Hematopoietic multipotent progenitor cell treated with erythropoietin and hydrocortisone succinate and interleukin-3 and kit ligand, for 17 days (in vitro differentiated cells): ENCODE measurements around the gene KLHL41.
"Not testable (repeated sequence)": the region's sequence is repeated elsewhere in the genome, so short reads cannot be mapped to it uniquely, and the experiment has no call there.

ENCODE experiments used
- DNase-seq: peaks from one replicate; pipeline ENCODE4 v3.0.0-alpha.2; 2015; ENCODE audit warnings: low spot score

Gene KLHL41

DNA sequence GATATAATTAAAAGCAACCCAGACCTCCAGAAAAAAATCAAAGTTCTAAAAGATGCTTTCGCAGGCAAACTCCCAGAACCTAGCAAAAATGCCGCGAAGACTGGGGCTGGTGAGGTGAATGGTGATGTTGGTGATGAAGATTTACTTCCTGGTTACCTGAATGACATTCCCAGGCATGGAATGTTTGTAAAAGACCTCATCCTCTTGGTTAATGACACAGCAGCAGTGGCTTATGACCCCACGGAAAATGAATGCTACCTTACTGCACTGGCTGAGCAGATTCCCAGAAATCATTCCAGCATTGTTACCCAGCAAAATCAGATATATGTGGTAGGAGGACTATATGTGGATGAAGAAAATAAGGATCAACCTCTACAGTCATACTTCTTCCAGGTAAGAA, 994 bp downstream of the KLHL41 start:
- no peak for DNase-seq

DNA sequence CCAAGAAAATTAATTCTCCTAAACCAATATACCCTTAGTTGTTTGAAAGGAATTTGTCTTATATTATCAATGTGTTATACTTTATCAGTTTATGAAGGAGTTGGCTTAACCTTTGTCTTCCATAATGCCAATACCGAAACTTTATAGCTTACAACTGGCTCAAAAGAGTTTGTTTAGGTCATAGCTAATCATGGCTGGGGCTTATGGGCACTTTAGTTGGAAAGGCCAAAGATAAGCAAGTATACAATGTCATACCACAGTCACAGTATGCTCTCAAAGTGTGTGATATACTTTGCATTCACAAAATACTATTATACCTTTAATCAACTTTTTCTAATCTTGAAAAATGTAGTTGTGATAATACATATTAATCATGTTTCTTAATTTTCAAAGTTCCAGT, 2.3 kb downstream of the KLHL41 start:
- no peak for DNase-seq

DNA sequence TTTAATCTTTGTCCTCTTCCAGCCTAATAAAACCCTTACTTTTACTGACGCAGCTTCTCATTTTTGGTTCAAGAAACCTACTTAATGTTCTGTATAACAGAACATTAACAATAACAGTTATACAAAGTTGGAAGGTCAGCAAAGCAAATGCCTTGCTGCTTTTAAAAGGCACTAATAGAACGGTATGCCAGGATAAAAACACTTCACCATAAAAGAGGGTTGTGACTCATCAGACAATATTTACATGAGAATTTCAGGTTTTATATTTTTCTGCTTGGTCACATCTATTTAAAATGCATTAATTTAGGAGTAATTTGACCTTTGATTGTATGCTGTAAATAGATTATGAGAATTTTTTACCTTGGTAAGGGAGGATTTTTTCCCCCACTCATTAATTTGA, 3.0 kb downstream of the KLHL41 start:
- DNase-seq = no peak

DNA sequence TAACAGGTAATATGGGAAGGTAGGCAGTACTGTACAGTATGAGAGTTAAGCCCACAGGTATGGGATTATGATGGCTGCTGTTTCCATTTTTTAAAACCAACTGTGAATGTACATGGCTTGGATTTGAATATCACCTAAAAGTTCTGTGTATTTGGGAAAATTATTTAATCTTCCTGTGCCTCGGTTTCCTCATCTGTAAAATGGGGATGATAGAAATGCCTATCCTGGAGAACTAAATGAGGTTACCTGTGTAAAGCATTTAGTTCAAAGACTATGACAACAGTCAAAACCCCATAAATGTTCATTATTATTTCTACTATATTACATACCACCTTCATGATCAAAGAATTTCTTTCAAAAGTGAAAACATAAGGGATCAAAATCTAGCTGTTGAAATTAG, 3.6 kb downstream of the KLHL41 start:
- no peak for DNase-seq

DNA sequence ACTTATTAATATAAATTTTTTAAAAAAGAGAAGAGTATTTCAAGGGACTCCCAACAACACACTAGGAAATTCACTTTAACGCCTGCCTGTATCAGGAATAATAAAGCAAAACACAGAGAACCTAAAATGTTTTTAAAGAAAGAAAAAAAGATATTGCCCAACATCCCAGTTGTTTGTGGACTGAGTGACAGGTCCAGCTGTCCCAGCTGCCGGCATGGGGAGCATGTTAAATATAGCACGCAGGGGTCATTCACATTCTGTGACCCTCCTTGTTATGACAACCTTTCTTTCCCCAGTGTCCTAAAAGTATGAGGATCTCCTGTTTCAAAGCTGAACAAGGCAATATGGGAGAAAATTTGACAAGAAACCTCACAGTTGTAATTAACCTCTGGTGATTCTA, 4.4 kb downstream of the KLHL41 start:
- no peak for DNase-seq

DNA sequence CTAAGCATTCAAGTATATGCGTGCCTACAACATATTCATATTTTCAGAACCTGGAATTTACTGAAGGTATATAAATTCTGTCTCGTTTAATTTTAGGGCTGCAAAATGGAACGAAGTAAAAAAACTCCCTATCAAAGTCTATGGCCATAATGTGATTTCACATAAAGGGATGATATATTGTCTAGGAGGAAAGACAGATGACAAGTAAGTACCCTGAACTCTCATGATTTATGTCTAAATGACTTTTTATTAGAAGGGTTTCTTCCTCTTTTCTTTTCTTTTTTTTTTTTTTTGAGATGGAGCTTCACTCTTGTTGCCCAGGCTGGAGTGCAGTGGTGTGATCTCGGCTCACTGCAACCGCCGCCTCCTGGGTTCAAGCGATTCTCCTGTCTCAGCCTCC, 5.3 kb downstream of the KLHL41 start:
- not testable (repeated sequence) for DNase-seq

DNA sequence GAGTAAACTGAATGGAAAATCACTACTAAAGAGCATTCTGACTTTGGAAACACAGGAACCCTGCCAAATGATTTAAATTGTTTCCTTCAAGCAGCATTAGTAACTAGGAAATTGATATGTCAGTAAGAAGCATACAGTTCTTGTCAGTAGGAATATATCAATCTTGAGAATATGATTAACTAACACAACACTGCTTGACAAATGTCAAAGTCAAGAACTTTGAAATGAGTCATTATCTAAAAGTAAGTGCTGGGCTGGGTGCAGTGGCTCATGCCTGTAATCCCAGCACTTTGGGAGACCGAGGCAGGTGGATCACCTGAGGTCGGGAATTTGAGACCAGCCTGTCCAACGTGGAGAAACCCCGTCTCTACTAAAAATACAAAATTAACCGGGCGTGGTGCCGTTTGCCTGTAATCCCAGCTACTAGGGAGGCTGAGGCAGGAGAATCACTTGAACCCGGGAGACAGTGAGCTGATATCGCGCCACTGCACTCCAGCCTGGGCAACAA, 7.0 kb downstream of the KLHL41 start:
- not testable (repeated sequence) for DNase-seq

DNA sequence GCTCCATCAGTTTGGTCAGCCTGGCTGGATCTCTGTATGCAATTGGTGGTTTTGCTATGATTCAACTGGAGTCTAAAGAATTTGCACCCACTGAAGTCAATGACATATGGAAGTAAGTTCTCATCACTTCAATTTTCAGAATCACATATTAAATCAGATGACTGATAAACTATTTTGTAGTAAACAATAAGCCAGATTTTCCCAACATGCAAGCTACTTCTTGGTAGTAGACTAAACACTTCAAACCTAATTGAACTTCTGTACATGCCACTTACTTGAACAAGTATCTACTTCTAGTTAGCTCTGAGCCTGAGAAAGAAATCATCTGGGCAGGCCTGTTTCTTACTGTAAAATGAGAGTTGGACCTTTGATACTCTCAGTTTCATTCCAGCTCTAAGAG, 11.4 kb downstream of the KLHL41 start:
- no peak for DNase-seq

DNA sequence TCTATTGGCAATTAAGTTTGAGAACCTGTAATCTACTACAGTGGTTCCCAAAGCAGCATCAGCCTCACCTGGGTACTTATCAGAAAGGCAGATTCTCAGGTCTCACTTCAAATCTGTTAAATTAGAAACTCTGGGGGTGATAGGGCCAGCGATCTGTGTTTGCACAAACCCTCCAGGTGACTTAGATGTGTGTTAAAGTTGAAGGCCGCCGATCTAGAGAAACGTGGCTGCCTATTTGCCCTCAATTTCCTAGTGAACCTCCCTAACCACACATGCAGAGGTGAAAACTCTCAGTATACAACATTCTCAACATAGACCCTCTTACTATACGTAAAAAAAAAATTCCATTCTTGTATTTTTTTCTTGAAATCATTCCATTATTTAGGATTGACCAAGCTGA, 14.2 kb downstream of the KLHL41 start:
- no peak for DNase-seq

DNA sequence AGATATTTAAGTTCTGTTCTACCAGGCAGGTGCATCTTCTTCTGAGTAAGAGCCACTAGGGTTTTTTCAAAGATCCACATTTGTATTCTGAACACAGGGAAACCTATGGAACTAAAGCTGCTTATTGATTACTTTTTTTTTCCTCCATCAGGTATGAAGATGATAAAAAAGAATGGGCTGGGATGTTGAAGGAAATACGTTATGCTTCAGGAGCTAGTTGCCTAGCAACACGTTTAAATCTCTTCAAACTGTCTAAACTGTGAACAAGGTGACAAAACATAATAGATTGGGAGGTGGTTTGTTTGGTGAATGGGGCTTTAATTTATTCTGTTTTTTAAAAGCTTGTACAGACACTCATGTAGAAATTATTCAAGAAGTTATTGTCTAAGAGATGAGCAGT, 15.9 kb downstream of the KLHL41 start:
- no peak for DNase-seq

DNA sequence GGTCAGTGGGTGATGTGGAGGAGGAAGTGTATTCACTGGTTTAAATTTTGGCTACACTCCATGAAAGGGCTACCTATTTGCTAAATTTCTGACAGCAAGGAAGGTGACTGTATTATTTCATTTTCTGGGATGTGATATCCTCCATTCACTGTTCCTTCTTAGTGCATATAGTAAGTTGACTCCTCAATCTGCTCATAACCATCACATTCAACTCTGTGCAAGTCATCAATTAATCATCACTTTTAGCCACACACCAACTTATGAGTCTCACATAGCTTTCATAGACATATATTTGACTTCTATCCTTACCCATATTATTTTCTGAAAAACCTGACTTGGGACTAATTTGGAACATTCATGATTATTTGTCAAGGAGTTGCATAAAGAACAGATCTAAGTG, 16.9 kb downstream of the KLHL41 start:
- no peak for DNase-seq

DNA sequence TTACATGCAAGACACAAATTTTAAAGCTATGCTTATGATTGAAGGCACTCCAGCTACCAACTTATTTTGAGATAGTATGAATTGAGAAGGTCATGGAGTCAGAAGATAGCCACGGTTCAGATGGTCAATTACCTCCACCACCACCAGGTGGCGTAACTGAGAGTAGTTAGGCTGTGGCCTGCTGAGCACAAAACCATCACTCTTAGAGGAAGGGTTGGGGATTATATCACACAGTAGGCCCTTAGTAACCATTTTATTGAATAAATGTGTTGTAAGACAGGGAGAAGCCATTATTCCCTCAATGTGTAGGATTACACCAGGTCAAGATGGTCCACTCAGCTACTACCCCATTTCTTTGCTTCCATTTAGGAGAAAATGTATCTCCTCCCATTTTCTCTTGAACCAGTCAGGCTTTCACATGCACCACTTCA, 18.8 kb downstream of the KLHL41 start:
- peak; percentile 80 for DNase-seq

DNA sequence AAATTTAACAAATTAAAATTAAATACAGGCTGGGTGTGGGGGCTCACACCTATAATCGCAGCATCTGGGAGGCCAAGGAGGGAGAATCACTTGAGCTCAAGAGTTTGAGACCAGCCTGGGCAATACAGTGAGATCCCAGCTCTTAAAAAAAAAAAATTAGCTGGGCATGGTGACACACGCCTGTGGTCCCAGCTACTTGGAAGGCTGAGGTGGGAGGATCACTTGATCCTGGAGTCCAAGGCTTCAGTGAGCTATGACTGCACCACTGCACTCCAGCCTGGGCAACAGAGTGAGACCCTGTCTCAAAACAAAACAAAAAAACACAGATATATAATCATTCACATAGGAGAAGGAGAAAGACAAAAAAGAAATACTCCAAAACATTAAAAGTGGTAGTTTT, 30.0 kb downstream of the KLHL41 start:
- DNase-seq = not testable (repeated sequence)

DNA sequence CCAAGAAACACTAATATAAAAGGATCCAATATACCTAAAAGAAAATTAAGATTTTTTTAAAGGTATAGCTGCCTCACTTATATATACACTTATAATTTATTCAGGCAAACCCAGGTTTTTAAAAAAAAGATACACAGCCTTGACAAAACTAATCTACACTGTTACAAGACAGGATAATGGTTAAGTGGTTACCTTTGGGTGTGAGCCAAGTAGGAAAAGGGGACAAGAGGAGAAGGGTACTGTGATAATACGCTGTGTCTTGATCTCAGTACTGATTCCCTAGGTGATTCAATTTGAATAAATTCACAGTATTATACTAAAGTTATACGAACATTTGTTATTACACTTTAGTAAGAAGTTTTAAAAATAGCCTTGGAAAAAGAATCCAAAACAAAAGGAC, 30.6 kb downstream of the KLHL41 start:
- no peak for DNase-seq

DNA sequence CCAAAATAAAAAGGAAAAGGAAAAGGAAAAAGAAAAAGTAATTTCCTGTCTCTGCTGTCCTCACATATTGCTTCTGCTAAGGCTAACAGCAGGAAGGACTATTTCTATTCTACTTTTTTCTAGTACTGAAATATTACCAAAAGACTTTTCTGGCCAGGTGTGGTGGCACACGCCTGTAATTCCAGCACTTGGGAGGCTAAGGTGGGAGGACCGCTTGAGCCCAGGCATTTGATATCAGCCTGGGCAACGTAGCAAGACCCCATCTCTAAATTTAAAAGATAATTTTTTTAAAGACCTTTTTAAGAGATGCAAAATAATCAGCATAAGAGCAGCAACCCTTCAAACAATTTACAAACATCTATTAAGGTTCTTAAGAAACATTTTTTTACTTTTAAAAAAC, 32.9 kb downstream of the KLHL41 start:
- no peak for DNase-seq

DNA sequence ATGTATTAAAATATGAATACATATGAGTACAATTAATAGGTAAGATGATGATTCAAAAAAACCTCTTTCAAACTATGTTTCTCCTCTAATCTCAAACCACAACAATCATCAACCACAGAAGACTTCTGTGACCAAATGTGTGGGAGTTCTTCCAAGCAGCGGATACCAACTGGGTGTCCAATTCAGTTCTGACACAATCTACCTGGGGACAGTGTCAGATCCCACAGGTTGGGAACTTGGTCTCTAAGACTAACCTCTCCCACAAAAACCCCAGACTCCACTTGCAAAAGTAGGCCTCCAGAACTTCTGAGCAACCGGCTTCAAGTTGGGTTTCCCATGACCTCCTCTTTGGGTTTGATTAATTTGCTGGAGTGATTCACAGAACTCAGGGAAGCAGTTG, 37.3 kb downstream of the KLHL41 start:
- DNase-seq = no peak

DNA sequence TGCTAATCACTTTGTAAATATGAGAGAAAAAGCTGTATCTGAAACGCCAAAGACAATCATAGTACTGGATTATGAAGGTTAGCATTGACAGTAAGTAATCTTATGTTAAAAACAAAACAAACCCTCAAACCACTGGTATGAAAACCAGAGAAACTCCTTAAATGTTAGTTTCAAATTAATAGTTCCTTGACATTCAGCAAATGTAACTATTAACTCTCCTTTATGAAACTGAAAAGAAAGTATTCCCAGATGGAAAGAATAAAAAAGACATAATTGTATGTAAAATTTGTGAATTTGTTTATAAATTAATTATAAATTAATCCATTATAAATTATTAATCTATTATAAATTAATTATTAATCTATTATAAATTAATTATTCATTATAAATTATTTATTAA, 51.9 kb downstream of the KLHL41 start:
- no peak for DNase-seq

DNA sequence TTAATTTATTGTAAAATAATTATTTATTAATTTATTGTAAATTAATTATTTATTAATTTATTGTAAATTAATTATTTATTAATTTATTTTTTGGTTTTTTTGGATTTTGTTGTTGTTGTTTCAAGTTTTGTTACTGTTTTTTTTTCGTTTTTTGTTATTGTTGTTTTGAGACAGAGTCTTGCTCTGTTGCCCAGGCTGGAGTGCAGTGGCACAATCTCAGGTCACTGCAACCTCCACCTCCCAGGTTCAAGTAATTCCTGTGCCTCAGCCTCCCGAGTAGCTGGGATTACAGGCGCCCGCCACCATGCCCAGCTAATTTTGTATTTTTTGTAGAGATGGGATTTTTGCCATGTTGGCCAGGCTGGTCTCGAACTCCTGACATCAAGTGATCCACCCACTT, 52.6 kb downstream of the KLHL41 start:
- not testable (repeated sequence) for DNase-seq

DNA sequence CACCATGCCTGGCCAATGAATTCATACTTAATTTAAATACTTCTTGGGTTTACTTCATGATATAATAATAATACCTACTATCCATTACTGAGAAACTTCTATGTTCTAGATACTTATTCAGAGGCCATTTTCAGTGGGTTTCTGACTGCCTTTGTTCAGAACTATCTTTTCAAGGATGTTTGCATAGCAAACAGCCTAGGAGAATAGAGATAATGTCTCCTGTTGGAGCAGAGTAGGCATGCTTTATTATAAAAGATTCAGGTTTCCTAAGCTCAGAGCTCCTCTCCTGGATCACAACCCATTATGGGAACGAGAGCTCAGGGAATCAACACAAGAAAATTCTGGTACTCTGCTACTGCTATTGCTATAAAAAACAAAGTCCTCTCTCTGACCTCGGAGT, 53.0 kb downstream of the KLHL41 start:
- no peak for DNase-seq

DNA sequence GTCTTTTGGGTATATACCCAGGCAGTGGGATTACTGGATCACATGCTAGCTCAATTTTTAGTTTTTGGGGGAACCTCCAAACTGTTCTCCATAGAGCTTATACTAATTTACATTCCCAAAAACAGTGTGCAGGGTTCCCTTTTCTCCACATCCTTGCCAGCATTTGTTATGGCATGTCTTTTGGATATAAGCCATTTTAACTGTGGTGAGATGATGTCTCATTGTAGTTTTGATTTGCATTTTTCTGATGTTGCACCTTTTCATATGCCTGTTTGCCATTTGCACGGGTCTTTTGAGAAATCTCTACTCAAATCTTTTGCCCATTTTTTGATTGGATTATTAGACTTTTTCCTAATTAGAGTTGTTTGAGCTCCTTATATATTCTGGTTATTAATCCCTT, 56.2 kb downstream of the KLHL41 start:
- DNase-seq = no peak

DNA sequence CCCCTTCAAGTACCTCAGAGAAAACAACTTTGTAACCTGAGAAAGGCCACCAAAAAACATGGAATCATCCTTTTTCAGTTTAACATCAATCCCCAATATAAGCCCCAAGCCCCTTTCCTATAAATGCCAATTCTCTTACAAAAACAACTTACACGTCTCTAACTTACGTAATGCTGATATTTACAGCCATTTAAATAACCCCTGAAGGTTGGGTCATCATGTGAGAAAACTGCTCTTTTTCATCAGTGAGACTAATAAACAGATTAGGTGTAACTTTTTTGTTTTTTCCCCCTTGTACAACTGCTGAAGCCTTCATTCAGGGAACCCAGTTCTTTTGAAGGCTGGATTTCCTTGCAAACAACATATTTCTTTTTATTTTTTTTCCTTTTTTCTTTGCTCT, 60.4 kb downstream of the KLHL41 start:
- no peak for DNase-seq

DNA sequence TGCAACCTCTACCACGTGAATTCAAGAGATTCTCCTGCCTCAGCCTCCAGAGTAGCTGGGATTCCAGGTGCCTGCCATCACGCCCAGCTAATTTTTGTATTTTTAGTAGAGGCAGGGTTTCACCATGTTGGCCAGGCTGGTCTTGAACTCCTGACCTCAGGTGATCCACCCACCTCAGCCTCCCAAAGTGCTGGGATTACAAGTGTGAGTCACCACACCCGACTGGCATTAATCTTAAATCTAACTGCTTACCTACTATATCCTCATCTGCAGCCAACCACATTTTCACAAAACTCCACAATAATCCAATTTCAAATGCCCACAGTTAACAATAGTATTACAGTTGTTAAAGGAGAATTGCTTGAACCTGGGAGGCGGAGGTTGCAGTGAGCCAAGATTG, 61.2 kb downstream of the KLHL41 start:
- DNase-seq = not testable (repeated sequence)

DNA sequence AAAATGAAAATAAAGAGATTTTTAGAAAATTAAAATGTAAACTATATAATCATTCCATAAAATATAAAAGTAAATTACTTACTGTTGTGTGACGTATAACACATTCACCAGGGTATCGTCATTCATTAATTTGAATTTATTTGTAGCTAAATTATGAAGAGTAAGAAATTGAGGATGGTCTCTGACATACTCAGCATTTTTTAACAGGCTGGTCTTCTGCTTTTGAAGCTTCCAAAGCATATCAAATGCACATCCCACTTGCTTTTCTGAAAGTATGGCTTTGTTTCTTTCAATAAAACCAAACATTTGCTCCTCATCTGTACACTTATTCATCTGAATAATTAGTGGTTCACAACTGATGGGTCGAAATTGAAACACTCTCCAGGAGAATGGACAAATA, 62.1 kb downstream of the KLHL41 start:
- no peak for DNase-seq

DNA sequence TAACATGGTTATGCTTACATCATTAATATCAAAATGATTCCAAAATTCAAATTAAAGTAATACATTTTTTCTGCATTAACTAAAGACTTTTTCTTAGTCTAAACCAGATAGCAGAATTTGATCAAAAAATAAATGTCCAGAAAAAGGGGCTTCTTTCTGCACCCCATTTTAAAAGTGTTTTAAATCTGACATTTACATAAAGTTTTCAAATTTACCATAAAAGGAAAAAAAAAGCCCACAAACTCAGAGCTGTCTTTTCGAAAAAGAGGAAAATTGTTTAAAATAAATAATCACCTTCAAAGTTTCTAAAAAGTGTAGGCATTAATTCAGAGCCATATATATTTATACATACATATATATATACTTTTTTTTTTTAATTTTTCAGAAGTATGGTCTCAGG, 62.7 kb downstream of the KLHL41 start:
- DNase-seq = no peak

DNA sequence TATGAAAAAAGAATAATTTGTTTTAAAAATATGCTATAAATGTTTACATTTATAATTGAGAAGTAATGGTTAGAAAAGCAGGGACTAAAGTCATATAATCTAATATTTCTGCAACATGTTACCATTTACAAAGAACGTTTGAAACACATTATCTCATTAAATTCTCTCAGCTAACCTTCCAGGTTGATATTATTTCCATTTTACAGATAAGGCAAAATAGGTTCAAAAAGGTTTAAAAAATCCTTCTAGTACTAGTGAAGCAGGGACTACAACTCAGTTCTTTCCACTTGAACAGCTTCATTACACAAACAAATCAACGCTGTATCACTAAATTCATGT, 63.3 kb downstream of the KLHL41 start:
- no peak for DNase-seq
